Stimulated activated CD8-positive, alpha-beta memory T cell treated with anti-CD3 and anti-CD28 coated beads, Interleukin-2, amount 100 ng/mL, for 48 hours (primary cell): Measurements from ENCODE around the gene FNTB.

Source experiments
- DNase-seq, 2 donors: peaks; one replicate each; pipeline ENCODE4 v3.0.0-alpha.2; 2020; ENCODE audit warnings: low read depth in 2 of 2

The FNTB gene

DNA sequence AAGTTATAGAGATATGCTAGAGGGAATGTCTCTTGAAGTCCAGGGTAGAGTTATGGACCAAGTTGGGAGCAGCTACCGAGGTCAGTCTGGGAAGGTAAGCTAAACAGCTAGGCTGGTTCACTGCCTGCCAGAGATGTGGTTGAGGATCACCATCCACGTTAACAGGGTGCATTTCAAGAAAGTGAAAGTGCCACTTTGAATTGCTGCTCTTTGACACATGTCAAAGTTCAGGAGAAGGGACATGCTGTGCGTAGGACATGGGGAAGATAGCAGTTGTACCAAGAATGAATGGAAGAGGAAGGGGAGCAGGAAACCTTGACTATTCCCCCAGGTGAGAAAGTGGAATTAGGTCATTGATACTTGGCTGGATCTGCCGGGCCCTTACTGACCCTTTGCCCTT is 66.1 kb downstream of the FNTB start:
- DNase-seq: no peak

DNA sequence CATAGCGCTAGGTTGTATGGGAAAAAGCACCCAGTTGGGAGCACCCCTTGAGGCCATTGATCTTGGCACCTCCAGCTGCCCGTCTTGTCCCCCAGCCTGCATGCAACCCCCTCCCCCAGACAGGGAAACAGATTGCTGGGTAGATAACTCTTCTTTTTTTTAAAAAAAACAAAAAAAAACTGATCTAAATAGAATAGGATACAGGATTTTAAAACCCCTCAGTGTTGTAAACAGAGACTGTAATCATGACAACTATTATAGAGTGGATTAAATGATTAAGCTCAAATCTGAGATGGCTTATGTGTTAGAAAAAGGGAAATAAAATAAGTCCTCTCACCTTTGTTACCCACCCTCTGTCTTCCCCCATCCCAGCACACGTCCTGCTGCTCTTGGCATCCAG is 66.8 kb downstream of the FNTB start:
- DNase-seq: no peak

DNA sequence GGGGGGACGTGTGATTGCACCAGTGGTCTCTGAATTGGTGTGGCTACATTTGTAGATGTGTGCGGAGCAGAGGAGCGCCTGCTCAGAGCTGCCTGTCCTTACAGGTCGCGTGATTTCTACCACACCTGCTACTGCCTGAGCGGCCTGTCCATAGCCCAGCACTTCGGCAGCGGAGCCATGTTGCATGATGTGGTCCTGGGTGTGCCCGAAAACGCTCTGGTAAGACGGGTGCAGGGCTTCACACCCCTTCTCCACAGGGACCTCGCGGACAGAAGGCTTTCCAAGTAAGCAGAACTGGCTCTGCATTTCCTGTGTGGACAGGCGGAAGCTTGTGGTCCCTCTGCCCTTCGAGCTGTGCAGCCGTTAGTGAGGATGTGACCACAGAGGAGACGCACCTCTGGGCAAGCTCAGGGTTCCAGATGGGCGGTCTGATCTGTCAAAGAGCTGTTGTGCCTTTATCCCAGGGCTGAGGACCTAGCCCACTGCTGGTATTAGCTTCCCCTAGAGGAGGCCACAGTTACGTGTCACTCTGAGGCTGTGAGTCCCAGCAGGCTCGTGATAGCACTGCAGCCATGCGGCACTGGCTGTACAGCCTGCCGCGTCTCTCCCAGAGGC is 67.9 kb downstream of the FNTB start:
- DNase-seq: no peak

DNA sequence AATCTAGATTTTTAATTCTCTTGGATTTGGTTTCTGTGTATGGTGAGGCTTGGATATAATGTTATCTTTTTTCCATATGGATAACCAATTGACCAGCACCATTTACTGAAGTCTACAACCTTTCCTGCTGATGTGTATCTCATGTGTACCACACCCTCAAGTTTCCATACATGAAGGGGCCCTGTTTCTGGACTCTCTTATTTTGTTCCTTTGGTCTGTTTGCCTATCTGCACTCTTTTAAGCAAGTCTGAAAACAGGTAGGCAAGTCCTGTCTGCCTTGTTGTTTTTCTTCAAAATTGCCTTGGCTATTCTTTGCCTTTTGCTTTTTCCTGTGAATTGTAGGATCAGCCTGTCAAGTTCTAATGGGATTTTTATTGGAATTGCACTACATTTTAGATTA is 71.0 kb downstream of the FNTB start:
- DNase-seq: no peak

DNA sequence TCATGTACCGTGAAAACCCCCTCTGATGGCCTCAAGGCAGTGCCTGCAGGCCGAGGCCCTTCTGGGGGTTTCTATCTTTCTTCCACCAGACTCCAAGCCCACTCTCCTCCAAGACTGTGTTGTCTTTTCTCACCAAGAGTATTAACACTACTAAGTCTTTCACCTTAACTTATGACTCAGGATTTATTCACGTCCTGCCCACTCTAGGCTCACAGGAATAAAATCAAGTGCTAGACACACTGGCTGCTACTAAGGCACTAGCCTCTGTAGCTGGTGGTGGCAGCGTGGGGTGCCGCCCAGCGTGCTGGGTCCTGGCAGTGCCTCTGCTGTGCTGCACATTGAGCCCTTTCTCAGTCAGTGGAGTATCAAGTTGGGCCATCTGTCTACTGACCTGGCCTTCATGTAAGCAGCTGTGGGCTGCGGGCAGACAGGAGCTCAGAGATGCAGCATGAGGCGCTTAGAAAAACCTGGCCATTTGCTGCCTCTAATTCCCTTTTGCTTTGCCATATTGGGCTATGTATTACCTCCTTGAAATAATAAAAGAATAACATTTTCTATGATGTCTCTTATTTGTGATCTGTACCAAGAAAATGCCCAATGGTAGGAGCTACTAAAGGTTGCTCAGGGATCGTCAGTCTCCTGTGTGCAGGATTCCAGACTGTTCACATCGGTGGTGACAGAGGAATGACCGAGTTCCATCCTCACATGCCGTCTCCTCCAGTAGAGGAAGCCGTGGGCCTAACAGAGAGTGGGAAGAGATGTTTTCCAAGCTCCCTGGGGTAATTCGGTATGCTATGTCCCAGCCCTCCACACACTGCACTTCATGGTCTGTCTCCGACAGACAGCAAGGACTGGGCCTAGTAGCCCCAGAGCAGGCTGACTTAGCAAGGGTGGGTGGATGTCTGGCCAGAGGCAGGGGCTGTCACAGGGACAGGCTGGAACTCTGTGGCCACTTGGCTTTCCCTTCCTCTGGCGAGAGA is 75.7 kb downstream of the FNTB start:
- no peak for DNase-seq

DNA sequence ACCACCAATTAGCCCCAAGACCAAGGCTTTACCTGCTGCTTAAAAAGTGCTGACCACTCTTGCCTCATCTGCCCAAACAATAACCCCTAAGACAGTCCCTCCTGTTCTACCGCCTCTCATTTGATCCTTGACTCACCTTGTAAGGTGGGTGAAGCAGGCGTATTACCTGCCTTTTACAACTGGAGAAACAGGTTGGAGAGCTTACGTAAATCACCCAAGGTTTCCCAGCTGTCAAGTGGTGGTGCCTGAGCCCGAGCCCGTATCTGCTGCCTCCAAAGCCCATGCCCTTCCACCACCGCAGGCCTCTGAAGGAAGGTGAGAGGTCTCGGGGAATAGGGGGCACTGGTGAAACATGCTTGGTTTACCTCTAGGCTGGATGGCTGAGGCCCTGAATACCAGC is 79.0 kb downstream of the FNTB start:
- no peak for DNase-seq

DNA sequence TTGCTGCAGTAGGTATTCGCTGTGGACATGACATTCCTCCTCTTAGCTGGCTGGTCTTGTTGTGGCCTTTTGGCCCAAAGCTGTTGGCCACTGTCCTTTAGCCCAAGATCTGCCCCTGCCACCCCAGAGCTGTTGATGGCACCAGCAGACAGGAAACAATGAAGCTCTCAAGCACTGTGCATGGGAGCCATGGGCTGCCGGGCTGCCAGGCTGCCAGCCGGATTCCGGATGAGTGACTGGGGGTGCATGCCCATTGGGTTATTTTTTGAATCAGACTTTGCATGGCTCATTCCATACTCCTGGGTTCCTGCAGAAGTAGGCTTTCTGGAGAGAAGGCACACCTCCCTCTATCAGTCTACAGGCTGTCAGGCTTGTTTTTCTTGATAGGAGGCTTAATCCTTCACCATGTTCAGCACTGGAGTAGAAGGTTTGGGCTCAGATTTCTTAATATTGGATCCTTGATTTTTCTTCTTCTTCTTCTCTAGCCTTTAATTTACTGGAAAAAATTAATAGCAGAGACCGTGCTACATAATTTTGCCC is 83.2 kb downstream of the FNTB start:
- DNase-seq: no peak

DNA sequence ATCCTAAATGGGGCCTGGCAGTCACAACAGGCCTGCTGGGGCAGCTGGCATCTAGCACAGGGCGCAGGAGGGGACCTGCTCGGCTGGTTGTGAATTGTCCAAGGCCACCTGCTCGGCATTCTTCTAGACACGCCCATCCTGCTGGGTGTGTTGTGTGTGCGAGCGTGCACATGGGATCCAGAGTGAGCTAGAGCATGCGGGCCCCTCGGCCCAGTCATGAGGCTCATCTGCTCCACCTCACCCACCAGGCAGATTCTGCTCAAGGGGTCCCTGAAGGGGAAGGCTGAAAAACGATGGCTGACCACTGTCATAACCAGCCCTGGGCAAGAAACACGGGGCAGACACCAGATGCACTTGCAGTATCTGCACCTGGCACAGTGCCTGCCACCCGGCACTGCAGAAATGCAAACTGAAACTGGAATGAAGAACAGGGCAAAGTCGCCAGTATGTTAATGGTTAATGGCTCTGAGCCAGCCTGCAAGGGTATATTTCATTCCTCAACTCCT is 83.8 kb downstream of the FNTB start:
- DNase-seq: no peak

DNA sequence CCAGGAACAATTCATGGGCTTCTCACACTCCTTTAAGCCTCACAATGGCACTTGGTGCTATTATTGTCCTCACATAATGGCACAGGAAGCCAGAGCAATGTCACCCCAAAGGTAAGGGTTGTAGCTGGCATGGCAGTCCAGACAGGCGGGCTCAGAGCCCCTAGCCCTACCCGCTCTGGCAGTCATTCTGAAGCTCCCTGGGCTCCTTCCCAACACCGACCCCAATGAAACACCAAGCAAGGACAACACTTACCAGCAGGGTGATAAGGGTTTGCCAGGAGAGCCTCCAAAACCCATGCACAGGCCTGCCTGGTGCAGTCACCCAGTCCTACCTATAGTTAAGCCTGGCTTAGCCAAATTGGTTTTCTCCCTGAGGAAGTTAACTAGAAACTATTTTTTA is 84.8 kb downstream of the FNTB start:
- no peak for DNase-seq

DNA sequence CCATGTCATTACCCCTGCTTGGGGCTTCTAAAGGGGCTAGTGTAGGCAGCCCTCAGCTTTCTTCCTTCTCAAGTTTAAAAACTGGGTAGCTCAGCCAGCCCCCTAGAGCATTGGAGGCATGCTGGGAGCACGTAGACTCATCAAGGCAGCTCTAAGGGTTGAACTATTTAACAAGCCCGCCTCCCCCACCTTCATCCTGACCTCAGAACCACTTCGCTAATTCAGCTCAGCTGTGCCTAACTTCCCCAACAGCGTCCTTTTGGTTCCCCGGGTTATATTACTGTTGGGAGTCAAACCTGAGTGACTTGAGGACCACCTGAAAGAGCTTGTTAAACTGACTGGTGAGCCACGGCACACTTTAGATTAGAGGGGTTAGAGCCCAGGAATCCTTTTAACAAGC is 85.6 kb downstream of the FNTB start:
- no peak for DNase-seq

DNA sequence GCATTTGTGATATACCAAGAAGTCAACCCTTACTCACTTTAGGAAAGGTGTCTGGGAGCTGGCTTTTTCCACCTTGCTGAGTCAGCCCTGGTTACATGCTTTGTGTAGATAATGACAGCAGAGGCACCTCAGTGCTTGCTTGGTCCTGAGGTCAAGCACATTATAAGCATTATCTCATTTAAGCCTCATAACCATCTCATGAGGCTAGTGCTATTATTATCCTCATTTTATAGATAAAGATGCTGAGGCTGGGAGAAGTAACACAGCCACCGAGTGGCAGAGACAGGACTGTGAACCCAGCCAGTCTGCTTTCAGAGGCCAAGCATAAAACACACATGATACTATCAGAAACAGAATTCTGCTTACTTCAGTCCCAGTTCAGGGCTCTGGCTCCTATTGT is 86.2 kb downstream of the FNTB start:
- no peak for DNase-seq

DNA sequence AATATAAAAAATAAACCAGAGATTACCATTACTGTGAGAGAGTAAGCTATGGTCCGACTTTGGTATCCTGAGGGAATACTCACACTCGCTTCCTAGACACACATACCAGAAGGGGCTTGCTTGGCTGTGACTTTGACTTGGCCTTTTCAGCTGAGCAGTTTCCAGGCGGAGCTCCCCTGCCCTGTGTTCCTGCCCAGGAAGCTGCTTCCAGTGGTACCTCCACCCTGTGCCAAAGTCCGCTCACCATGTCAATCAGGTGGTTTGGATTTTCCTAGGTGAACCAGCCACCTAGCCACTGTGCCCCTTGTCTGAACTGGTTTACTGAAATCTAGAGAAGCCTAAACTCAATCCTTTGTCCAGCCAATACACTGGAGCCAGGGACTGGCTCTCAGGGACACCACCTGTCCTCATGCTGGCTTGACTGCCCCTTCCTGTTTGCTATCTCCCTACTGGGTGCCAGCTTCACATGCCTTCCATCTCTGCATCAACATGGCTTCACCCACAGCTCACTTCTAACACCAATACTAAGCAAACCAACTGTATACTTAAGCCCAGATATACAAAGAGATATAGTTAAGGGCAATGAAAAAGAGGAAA is 87.0 kb downstream of the FNTB start:
- DNase-seq: no peak

DNA sequence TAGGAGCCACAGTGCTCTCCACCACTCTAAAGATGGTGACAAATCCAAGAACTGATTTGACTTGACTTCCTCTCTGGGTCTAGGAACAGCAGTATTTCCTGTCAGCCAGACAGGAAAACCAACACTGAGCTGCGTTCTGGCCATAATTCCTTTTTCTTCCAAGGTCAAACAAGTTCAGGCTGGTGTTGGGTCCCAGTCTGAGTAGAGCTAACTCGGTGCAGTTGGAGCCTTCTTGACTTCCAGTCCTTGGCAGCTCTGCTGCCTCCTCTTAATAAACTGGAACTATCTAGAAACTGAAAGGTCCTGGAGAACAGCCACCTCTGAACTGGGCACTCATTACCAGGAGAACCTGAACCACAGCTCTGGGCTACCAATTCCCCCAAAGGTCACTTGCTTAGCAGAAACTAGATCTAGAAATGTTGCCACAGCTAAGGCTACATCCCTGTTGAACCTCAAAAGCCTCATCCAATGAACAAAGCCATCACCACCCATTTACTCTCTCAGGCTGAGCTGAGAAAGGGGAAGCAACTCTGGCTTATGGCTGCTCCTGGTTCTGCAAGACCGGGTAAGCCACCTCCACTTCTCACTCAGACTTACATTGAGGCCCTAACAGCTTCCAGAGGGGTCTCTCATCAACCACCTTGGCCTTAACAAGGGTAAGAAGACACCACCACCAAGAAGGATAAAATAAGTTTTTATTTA is 87.9 kb downstream of the FNTB start:
- DNase-seq: no peak

DNA sequence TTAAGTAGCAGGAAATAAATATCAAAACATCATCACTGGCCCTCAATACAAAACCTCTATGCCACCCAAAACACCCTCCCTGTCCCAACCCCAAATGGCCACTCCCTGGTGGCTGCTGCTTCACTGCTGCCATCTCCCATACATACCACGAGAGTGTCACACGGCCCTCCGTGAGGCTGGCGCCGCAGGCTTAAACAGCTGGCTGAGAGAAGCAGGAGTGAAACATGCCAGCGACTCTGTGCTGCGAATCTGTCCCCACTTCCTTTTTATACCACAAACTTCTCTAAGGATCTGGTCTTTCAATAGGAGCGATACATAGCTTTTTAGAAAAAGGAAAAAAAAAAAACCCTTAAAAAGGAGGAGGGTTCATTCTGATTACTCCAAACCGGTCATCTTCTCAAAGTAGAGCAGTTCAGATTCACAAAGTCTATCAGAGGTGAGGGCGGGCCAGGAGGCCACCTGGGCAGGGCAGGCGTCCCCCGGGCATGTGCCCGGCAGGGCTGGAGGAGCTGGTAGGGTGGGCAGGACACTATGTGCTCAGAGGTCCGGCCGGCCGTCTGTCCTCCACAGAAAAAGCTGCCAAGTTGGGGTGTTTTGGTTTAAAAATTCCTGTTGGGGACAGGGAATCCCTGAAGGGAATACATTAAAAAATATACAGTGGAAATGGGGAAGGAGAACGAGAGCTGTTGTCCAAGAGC is 89.1 kb downstream of the FNTB start:
- DNase-seq: no peak

DNA sequence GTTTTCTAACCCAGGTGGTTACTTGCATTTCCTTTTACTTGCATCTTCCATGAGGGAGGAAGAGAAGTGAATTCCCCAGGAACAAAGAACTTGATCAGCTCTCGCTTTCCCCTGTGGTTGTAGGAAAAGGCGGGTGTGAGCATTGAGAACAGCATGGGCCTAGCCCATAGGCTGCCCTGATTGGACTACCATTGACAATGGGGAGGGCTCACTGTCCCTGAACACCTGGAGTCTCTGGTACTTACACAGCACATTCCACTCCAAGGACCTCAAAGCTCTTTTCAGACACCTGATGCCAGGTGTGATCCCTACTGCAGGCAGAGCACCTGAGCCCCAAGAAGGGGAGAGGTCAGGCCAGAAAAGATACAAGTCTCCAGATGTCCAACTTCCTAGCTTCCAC is 90.6 kb downstream of the FNTB start:
- no peak for DNase-seq

DNA sequence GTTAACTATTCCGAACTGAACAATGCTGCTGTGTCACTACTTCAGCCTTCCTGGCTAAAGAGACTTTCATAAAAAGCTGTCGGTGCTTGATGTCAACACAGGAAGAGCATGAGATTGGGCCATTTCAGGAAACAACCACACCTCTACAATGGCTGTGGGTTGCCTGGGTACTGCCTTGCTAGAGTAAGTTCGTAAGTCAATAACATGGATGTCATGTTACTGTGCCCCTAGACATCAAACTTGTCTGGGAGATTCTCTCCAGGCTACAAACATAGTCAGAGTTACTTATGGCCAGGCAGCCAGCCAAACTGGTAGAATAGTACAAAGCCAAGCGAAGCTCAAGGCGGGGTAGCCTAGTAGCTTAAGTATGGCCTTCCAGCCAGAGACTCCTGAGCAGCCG is 92.5 kb downstream of the FNTB start:
- no peak for DNase-seq

DNA sequence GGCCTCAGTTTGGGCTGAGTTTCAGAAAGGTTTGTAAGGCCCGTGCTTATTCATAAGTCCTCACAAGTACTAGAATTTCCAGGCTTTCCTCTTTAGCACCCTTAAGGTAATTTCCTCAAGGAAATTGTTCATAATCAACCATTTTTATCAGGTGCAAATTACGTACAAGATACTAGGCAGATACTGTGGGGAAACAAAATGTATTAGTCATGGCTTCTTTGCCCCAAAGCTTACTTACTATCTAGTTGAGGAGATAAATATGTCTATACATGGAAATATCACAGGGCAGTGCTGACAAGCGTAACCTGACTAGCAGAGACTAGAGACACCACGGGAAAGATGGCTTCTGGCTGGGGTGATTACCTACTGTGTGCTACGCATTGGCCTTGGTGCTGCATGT is 93.1 kb downstream of the FNTB start:
- DNase-seq: no peak

DNA sequence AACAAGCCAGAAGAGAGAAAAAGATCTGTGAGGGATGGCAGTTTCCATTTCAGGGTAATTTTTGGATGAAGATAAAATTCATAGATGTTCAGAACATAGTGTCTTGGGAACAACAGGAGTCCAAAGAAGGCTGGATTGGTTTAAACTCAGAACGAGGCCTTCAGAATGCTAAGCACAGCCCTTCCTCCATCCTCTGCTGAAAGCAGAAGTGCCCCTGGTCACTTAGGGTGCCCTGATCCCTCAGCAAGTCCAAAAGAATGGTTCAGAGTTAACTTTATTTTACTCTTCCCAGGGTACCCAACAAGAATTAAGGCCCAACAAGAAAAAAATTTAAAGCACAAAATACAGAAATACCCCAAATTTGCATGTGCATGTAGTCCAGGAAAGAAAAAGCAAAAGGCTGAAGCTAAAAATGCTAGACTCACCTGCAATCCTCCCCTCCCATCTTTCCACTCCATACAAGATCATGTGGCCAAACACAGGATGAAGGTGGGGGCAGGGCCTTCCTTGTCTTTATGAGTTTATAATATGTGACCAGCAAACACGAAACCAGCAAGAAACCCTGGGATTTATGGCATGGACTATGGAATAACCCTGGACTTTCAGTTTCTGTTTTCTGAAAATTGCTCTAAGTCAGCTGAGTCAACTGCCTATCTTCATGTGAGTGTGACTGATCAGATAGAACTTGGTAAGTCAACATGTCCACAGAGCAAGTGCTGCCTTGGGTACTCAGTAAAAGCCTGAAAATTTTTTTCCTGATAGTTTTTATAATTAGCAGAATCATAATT is 94.5 kb downstream of the FNTB start:
- no peak for DNase-seq

DNA sequence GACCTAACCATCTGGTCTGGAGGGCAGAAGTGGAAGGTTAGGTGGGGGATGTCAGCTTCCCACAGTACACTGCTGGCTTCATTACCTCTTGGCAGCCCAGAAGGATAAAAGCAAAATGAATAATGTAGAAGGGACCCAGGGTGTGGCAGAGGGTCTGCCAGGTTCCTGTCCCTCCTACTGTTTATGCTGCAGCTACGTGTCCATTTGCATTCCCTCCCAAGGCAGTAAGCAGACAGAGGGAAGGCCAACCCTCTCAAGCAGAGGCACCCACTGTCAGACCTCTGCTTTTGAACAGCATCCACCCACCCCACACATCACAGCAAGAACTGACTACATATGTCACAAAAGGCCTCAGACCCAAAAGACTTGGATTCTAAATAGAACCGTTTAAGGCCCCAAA is 96.2 kb downstream of the FNTB start:
- DNase-seq: no peak
